Stimulated activated effector memory CD8-positive, alpha-beta T cell treated with anti-CD3 and anti-CD28 coated beads, Interleukin-12 subunit alpha, Interleukin-12 subunit beta, amount 100 ng/mL, for 72 hours (primary cell): ENCODE results near the gene GALC.

ENCODE experiments used
- ATAC-seq: fragments of 150-1000 bp; cut with Tn5 transposase; 2 replicates; pipeline ENCODE4 v1.10.0; 2021
- DNase-seq, 2 donors: peaks; one replicate each; pipeline ENCODE4 v3.0.0; 2021 to 2022; ENCODE audit warnings: low spot score in 2 of 2
- H3K27ac Mint-ChIP-seq: one replicate; pipeline ENCODE4 v1.8.0; 2022; ENCODE audit warnings: mild to moderate bottlenecking, mixed read lengths
- H3K36me3 Mint-ChIP-seq: one replicate; pipeline ENCODE4 v1.8.0; 2022; ENCODE audit warnings: mild to moderate bottlenecking, mixed read lengths
- H3K4me1 Mint-ChIP-seq: one replicate; pipeline ENCODE4 v1.8.0; 2022; ENCODE audit warnings: mixed read lengths
- H3K4me3 Mint-ChIP-seq: one replicate; pipeline ENCODE4 v1.8.0; 2022; ENCODE audit warnings: mild to moderate bottlenecking, mixed read lengths
- H3K9me3 Mint-ChIP-seq: one replicate; pipeline ENCODE4 v1.8.0; 2022; ENCODE audit warnings: mixed read lengths

Gene GALC

DNA sequence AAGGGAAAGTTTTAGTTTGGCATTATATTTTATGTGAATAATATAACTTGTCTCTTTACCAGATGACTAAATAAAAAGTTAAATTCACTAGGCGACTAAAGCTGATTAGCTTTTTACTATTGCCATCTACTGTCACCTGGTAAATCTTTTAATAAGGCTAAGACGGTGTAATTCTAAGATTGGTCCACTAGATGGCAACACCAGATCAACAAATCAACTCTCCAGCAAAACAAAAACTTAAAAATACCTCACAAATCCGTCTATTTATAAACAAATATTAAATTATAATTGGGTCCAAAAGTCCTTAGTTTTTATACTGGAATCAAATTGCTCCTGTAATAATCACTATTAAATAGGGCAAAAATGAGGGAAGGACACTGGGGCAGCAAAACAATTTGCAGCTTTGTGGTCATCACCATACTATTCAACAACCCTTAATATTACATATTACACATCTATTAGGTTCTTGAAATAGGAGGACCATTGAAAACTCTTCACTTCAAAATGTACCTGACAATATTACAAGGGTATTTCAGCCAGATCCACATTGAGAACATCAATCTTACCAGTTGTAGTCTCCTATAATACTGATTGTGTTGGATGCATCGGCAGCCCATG is 47.9 kb downstream of the GALC start:
- DNase-seq (no peak), ATAC-seq (no peak)
- Mint-ChIP-seq H3K4me3 (no peak overlapping the region), H3K27ac (no peak overlapping the region), H3K9me3 (no peaks in the 10 kb centered on the region), H3K4me1 (peaks cover 12% of the 10 kb centered on the region), H3K36me3 (peaks cover 77% of the 10 kb centered on the region)

DNA sequence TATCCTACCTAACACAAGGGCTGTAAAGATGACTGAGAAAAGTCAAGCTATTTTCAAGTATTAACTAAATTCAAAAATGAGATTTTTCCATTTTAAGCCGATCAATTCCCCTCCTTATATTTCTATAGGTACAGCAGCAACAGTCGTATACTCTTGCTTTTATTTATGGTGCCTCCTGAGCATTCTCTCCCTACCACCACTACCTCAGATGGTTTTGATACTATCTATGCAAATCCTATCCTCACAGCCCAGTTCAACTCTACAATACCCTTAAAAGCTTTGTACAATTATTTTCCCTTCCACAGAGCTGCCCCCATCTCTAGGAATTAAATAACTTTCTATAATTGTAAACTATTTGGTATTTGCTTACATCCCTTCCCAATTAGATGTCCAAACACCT is 52.1 kb downstream of the GALC start:
- DNase-seq (no peak), ATAC-seq (no peak)
- H3K4me3 Mint-ChIP-seq: no peak overlapping the region
- H3K36me3 Mint-ChIP-seq: peaks cover 83% of the 10 kb centered on the region
- no peaks in the 10 kb centered on the region for H3K9me3 Mint-ChIP-seq
- H3K4me1 Mint-ChIP-seq: peaks cover 13% of the 10 kb centered on the region
- no peak overlapping the region for H3K27ac Mint-ChIP-seq

DNA sequence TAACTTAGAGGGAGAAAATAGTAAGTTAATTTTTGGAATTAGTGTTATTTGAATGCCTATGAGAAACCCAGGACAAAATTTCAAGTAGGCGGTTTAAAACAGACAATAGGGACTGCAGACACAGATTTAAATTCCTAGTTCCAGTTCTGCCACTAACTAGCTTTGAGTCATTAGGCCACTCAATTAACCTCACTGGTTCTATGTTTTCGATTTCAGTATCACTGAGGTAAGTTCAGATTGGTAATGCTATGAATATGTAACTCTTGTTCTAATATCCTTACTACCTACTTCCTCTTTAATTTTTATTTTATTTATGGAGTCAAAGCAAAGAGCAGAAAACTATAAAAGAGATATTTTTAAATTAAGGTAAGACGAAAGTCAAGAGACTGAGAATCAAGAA is 52.6 kb downstream of the GALC start:
- DNase-seq (no peak), ATAC-seq (peak; percentile 89)
- peaks cover 78% of the 10 kb centered on the region for H3K36me3 Mint-ChIP-seq
- peaks cover 13% of the 10 kb centered on the region for H3K4me1 Mint-ChIP-seq
- no peaks in the 10 kb centered on the region for H3K9me3 Mint-ChIP-seq
- H3K27ac Mint-ChIP-seq: no peak overlapping the region
- H3K4me3 Mint-ChIP-seq: no peak overlapping the region

DNA sequence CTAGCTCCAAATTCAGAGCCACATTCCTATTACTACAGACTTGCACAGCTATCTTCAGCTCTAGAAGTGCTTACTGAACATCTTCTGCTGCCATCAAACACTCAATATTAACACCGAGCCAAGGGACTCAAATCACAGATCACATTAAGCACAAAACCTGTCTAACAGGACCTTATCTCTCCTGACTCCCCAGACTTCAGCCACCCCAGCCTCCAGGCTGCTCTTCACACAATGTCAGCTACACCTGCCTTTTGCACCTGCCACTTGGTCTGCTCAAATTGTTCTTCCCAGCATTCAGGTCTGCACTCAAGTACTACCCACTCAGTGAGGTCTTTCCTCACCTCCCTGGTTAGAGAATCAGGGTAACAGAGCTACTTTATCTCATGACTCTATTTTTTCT is 57.1 kb downstream of the GALC start:
- no peak overlapping the region for H3K27ac Mint-ChIP-seq
- H3K36me3 Mint-ChIP-seq: peaks cover 60% of the 10 kb centered on the region
- DNase-seq (no peak), ATAC-seq (no peak)
- H3K4me1 Mint-ChIP-seq: peaks cover 13% of the 10 kb centered on the region
- H3K9me3 Mint-ChIP-seq: peaks cover 3% of the 10 kb centered on the region
- H3K4me3 Mint-ChIP-seq: no peak overlapping the region

DNA sequence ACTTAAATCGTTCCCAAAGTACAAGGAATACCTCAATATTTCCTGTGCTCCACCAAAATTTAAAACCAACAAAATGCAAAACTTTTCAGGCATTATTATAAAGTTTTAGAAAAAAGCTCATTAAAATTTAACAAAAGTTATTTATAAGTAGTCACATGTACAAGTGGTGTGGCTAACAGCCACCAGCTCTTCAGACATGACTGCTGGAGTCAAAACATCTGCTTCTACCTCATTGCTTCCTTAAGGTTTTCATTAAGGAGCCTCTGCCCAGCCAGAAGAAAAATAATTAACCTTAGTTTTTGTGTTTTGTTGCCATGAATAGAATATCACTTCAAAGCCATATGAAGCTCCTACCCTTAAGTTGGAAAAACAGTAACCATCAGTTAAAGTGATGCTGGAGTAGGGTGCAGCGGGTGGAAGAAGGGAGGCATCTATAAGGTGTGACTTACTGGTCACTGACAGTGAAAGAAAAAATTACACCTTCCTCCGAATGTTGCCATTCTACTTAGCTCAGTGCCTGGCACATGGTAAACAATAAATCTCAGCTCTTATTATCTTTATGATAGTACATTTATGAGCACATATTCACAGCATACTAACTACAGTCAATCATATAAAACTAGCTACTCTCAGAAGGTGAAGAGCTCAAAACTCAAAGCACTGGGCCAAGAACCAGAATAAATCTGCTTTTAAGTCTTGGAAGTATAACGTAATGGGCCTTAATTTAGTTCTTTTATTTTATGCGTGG is 57.7 kb downstream of the GALC start:
- Mint-ChIP-seq H3K4me3 (no peak overlapping the region), H3K27ac (no peak overlapping the region), H3K4me1 (peaks cover 11% of the 10 kb centered on the region), H3K9me3 (peaks cover 3% of the 10 kb centered on the region), H3K36me3 (peaks cover 54% of the 10 kb centered on the region)
- no peak for ATAC-seq
- DNase-seq: no peak

DNA sequence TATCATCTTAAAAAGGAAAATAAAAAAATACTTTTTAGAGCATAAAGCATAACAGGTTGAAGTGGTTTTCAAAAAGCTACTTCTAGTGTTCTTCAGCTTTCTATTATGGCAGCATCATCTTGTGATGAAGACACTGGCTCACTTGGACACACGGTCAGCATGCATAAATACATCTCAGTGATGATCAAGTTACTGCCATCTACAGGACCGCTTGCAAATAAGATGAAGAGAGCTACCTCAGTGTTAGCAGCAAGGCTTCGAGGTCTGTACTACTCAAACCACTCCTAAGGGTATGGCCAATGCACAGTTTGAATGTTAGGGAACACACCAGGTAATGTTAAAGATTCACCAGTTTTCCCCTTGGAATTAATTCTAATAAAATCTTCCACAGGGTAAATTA is 58.8 kb downstream of the GALC start:
- Mint-ChIP-seq H3K27ac (no peak overlapping the region), H3K36me3 (peaks cover 44% of the 10 kb centered on the region), H3K4me1 (peaks cover 9% of the 10 kb centered on the region), H3K4me3 (no peak overlapping the region), H3K9me3 (peaks cover 3% of the 10 kb centered on the region)
- DNase-seq (no peak), ATAC-seq (no peak)

DNA sequence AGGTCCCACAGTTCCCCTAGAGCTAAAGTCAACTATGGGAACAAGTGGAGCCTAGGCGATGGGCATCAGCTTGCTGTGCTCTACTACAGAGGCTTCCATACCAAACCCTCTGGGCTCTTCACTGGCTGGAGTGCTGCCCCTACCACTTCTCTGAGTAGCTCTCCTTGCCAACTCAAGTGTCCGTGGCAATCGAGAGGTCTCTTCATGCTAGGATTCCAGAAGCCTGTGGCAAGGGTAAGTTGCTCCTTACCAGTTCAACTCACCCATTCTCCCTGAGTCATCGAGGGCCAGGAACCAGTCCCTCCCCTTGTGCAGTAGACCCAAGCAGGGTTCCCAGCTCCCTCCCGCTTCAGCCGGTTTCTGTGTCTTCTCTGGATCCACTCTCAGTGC is 76.1 kb downstream of the GALC start:
- H3K36me3 Mint-ChIP-seq: no peaks in the 10 kb centered on the region
- ATAC-seq (no peak), DNase-seq (no peak)
- no peak overlapping the region for H3K4me3 Mint-ChIP-seq
- H3K9me3 Mint-ChIP-seq: peaks cover 19% of the 10 kb centered on the region
- no peaks in the 10 kb centered on the region for H3K4me1 Mint-ChIP-seq
- H3K27ac Mint-ChIP-seq: no peak overlapping the region

DNA sequence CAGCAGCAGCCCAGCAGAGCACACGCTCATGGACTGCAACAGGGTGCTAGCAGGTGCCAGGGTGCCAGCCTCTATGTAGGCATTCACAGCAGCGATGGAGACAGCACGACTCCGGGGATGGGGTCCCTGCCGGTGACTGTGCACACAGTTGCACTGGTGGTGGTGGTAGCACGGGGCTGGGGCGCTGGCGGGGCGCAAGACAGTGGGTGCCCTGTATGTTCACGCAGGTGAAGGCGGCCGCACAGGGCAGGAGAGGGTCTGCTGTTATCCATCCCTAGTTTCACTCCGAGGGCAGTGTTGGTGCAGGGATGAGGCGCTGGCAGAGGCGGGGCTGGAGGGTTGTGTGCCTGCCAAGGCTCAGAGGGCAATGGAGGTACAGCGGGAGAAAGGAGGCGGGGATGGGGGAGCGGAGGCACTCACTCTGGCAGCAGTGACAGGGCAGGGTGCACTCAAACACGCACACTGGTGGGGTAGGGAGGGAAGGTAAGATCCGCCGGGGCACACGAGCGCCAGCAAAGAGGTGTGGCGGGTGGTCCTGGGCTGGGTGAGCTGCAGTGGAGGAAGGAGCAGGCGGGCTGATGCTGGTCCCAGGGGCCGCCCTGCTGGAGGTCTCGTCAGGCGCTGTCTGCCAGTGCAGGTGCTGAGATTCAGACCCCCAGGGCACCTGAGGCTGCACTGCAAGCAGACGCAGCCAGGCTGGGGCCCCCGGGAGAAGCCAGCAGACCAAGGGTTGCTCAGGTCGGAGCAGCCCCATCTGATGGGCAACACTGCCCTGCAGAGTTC is 76.7 kb downstream of the GALC start:
- no peak overlapping the region for H3K4me3 Mint-ChIP-seq

DNA sequence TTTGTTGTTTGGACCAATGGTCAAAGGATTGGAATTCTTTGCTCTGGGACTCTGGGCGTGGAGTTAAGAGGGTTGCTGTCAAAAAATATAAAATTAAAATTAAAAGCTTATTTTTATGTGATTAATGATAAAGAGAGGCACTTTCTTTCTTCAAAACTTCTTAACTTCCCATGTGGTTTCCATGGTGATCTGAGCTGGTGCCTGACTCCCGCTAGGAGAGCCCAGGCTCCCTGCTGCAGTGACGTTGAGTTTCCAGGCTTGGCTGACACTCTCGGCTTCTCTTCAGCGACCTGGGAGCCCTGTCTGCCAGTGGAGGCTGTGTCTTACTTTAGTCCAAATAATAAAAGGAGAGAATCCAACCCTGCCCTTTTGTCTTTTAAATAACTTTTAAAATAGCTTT is 84.4 kb downstream of the GALC start:
- Mint-ChIP-seq H3K9me3 (peaks cover 15% of the 10 kb centered on the region), H3K36me3 (no peaks in the 10 kb centered on the region), H3K27ac (no peak overlapping the region), H3K4me3 (no peak overlapping the region), H3K4me1 (no peaks in the 10 kb centered on the region)
- DNase-seq (no peak), ATAC-seq (no peak)

More for the DNA sequence above, 76.7 kb downstream of the GALC start:
- Mint-ChIP-seq H3K27ac (no peak overlapping the region), H3K36me3 (no peaks in the 10 kb centered on the region), H3K9me3 (peaks cover 24% of the 10 kb centered on the region), H3K4me1 (no peaks in the 10 kb centered on the region)
- ATAC-seq (no peak), DNase-seq (no peak)

DNA sequence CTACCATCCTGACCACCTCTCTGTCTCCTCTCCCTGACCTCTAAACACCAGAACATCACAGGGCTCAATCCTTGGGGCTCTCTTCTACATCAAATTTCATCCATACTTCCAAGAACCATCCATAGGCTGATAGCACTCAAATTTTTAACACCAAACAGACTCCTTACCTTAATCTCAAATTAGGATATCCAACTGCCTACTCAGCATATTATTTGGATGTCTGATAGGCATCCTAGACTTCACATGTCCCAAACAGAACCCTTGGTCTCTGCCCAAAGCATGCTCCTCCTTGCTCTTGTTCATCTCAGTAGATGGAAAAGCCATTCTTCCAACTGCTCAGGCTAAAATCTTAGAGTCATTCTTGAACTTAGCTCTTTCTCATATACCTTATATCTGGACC is 91.3 kb downstream of the GALC start:
- no peak for ATAC-seq
- H3K4me3 Mint-ChIP-seq: no peak overlapping the region
- no peak for DNase-seq
- no peaks in the 10 kb centered on the region for H3K4me1 Mint-ChIP-seq
- H3K9me3 Mint-ChIP-seq: no peaks in the 10 kb centered on the region
- no peak overlapping the region for H3K27ac Mint-ChIP-seq
- no peaks in the 10 kb centered on the region for H3K36me3 Mint-ChIP-seq

DNA sequence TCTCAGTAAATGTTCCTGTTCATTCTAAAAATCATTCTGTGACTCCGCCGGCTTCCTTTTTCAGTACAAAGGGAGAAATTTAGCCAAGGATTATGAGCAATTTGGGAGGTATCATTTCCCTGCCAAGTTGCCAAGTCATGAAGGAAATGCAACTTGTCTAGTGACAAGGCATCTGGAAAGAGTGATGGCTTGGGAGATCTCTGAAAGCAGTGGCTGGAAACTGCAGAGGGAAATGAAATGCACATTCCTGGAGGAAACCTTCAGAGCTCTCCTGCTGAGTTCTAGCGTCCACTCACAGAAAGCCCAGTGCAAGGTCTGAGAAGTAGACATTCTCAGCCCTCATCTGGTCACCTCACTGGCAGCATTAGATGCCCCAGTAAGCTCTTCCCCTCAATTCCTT is 91.7 kb downstream of the GALC start:
- Mint-ChIP-seq H3K27ac (no peak overlapping the region), H3K4me3 (no peak overlapping the region), H3K9me3 (no peaks in the 10 kb centered on the region), H3K4me1 (no peaks in the 10 kb centered on the region), H3K36me3 (no peaks in the 10 kb centered on the region)
- no peak for DNase-seq
- no peak for ATAC-seq

DNA sequence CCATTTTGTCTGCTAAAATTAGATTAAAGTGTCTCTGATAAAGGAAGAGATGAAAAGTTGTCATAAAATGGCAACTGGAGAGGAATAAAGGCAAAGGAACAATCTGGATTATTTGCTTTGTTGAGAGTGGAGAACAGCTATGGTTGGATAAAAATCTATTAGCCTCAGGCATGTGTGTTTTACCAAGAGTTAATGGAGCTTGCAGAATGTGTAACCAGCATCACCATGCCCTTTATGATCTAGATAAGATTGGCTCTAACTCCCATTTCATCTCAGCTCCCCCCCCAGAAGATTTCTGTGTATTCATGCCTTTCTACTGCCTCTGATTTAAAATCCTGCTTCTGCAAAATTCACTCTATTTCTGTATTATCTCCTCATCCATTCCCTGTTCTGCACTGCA is 93.8 kb downstream of the GALC start:
- no peaks in the 10 kb centered on the region for H3K4me1 Mint-ChIP-seq
- ATAC-seq (no peak), DNase-seq (no peak)
- no peak overlapping the region for H3K4me3 Mint-ChIP-seq
- H3K9me3 Mint-ChIP-seq: no peaks in the 10 kb centered on the region
- H3K36me3 Mint-ChIP-seq: no peaks in the 10 kb centered on the region
- H3K27ac Mint-ChIP-seq: no peak overlapping the region

DNA sequence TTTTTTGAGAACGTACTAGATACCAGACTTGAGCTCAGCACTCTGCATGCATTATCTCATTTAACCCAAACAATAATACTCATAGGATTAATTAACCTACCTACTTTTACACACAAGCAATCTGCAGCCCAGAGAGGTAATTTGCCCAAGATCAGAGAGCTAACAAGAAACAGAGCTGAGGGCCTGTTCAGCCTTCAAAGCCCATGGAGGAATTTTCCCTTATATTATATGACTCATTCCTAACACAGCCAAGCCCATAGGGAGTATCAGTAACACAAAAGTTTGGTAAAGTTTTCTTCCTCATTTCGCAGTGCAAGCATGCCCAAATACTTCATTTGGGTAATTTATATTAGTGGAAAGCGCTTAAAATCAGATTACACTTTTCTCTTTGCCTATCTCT is 94.7 kb downstream of the GALC start:
- H3K9me3 Mint-ChIP-seq: no peaks in the 10 kb centered on the region
- no peaks in the 10 kb centered on the region for H3K36me3 Mint-ChIP-seq
- H3K27ac Mint-ChIP-seq: no peak overlapping the region
- no peak overlapping the region for H3K4me3 Mint-ChIP-seq
- no peaks in the 10 kb centered on the region for H3K4me1 Mint-ChIP-seq
- DNase-seq: no peak
- no peak for ATAC-seq

DNA sequence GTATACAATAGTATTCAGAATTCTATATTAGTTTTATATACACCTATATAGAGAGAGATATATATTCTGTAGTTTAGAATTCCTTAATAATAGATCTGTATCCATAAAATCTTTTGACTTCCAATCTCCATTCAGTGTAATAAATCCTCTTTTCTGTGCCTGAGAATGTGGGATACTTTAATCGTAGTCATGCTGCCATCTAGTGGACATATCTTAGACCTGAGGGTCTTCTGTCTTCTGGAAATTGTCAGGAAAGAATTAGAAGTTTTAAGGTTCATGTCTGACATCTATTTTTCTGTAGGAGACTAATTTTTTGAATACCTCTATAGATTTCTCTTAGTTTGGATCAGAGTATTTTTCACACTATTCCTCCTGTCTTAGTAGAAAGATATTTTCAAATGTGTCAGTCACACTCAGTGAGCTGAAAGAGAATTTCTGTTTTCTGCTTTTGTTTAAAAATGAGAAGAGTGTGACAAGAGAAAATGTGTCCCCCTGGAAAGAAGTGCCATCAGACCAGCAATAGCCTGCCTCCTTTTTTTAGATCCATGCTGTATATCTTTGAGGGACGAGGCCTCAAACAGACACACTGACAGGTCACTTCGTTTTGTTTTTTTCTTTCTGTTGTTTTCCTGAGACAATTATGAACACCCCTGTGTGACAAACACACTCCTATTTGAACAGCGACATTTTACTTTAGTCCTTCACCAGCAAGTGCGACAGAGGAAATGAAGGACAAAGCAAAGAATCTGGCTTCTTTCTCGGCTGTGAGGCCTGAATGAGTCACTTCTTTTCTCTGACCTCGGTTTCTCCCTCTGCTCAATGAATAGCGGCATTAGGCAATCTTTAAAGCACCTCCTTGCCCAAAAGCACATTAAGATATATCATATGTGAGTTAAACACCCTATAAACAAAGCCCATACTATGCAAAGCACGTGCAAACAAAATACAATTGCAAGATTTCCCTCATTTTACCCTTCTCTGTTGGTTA is 96.3 kb downstream of the GALC start:
- H3K4me3 Mint-ChIP-seq: no peak overlapping the region
- no peaks in the 10 kb centered on the region for H3K4me1 Mint-ChIP-seq
- DNase-seq (no peak), ATAC-seq (no peak)
- H3K9me3 Mint-ChIP-seq: no peaks in the 10 kb centered on the region
- H3K36me3 Mint-ChIP-seq: no peaks in the 10 kb centered on the region
- H3K27ac Mint-ChIP-seq: no peak overlapping the region

DNA sequence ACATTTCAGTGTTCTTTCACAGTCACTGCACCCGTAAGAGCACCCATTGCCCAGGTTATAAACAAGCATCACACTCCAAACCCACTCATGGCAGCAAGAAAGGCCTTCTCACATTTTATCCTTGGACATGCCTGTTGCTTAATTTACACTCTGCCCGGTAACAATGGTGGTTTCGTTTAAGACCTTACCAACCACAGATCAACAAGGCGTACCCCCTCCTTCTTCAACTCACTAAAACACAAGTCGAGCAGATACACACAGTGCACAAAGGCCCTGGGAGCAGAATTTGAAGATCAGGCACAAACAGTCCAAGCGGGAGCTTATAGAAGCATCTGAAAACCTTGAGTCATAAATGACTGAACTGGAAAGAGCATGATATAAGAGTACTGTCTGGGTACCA is 98.1 kb downstream of the GALC start:
- no peak overlapping the region for H3K4me3 Mint-ChIP-seq
- H3K4me1 Mint-ChIP-seq: no peaks in the 10 kb centered on the region
- H3K27ac Mint-ChIP-seq: no peak overlapping the region
- H3K9me3 Mint-ChIP-seq: no peaks in the 10 kb centered on the region
- no peaks in the 10 kb centered on the region for H3K36me3 Mint-ChIP-seq
- ATAC-seq: no peak
- DNase-seq: no peak
